Activated naive CD4-positive, alpha-beta T cell treated with anti-CD3 and anti-CD28 coated beads for 36 hours (primary cell): Measurements from ENCODE around the gene ZNF554. TPM values are rescaled to one million over a fixed set of nuclear protein-coding genes. Genes with fewer than 3 reads are reported as not detected.

ENCODE experiments used
- CTCF ChIA-PET: fragments of 350-600 bp; sonication (Branson Sonifier 250); formaldehyde crosslinking; loops from one replicate; lab custom pipeline; 2021; ENCODE audit warnings: antibody characterized with exemption; lab: Charles Lee
- DNase-seq: peaks from one replicate; pipeline ENCODE4 v3.0.0-alpha.2; 2020
- H3K27ac Mint-ChIP-seq: one replicate; pipeline ENCODE4 v1.8.0; 2021; ENCODE audit warnings: mild to moderate bottlenecking, mixed read lengths
- H3K27me3 Mint-ChIP-seq: one replicate; pipeline ENCODE4 v1.8.0; 2021; ENCODE audit warnings: low read depth, mixed read lengths
- H3K36me3 Mint-ChIP-seq: one replicate; pipeline ENCODE4 v1.8.0; 2021; ENCODE audit warnings: low read depth, mixed read lengths
- H3K4me1 Mint-ChIP-seq: one replicate; pipeline ENCODE4 v1.8.0; 2021; ENCODE audit warnings: low read depth, mixed read lengths
- H3K4me3 Mint-ChIP-seq: one replicate; pipeline ENCODE4 v1.8.0; 2021; ENCODE audit warnings: mild to moderate bottlenecking, moderate library complexity, mixed read lengths
- H3K9me3 Mint-ChIP-seq: one replicate; pipeline ENCODE4 v1.8.0; 2021; ENCODE audit warnings: mixed read lengths
- intact Hi-C: fragments of 100-400 bp; cut with micrococcal nuclease; formaldehyde crosslinking; loops from one replicate; pipeline ENCODE4 v1.15.1; 2023
- total RNA-seq, 2 experiments: library from RNA; stranded (reverse); gene quantifications; one replicate each; pipeline ENCODE4 v1.2.3, GENCODE V29; 2021

Gene ZNF554
- total RNA-seq, 2 experiments from 2014 or later: 1.2 to 1.4 TPM

- CTCF ChIA-PET: interaction anchor here (0.9 to 1.0 kb wide), 2 partner anchors 18 to 30 kb away, joined by 4 read pairs; partner anchors contain the start of gene ZNF554
- no peaks in the 10 kb centered on the region for H3K27me3 Mint-ChIP-seq
Measured at GRCh38 chr19:2850256-2850925, 30.7 kb downstream of the ZNF554 start.

GRCh38 chr19:2852598-2852997 lies 32.9 kb downstream of the ZNF554 start:
- CTCF ChIA-PET: interaction anchor here (1.1 kb wide), 1 partner anchor 11 kb away, joined by 4 read pairs; the partner anchor contains the start of gene ZNF555
- H3K9me3 Mint-ChIP-seq: peaks cover 50% of the 10 kb centered on the region
- H3K27ac Mint-ChIP-seq: no peak overlapping the region
- H3K27me3 Mint-ChIP-seq: no peaks in the 10 kb centered on the region
- DNase-seq: no peak
- intact Hi-C loops: loop anchor here (5.0 kb wide), 1 partner anchor 50 kb away; the partner anchor contains the start of gene ZNF57
- no peak overlapping the region for H3K4me3 Mint-ChIP-seq
- peaks cover 50% of the 10 kb centered on the region for H3K36me3 Mint-ChIP-seq
- peaks cover 29% of the 10 kb centered on the region for H3K4me1 Mint-ChIP-seq

More at GRCh38 chr19:2850256-2850925, 30.7 kb downstream of the ZNF554 start:
- peaks cover 48% of the 10 kb centered on the region for H3K9me3 Mint-ChIP-seq
- H3K4me1 Mint-ChIP-seq: peaks cover 13% of the 10 kb centered on the region
- no peak overlapping the region for H3K4me3 Mint-ChIP-seq
- no peak for DNase-seq
- H3K36me3 Mint-ChIP-seq: peaks cover 57% of the 10 kb centered on the region
- intact Hi-C loops: loop anchor here (5.0 kb wide), 1 partner anchor 52 kb away; the partner anchor contains the start of gene ZNF57
- peak overlapping the region; percentile 43 for H3K27ac Mint-ChIP-seq

DNA sequence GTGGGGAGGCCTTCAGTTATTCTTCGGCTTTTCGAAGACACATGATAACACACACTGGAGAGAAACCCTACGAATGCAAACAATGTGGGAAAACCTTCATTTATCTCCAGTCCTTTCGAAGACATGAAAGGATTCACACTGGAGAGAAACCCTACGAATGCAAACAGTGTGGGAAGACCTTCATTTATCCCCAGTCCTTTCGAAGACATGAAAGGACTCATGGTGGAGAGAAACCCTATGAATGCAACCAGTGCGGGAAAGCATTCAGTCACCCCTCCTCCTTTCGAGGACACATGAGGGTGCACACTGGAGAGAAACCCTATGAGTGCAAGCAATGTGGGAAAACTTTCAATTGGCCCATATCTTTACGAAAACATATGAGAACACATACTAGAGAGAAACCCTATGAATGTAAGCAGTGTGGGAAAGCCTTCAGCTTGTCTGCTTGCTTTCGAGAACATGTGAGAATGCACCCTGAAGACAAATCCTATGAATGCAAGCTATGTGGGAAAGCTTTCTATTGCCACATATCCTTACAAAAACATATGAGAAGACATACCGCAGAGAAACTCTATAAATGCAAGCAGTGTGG lies 33.4 kb downstream of the ZNF554 start:
- CTCF ChIA-PET: interaction anchor here (1.1 kb wide), 1 partner anchor 12 kb away, joined by 4 read pairs; the partner anchor contains the start of gene ZNF555
- no peak for DNase-seq
- Mint-ChIP-seq H3K36me3 (peaks cover 49% of the 10 kb centered on the region), H3K27ac (no peak overlapping the region), H3K9me3 (peaks cover 50% of the 10 kb centered on the region), H3K4me3 (no peak overlapping the region), H3K27me3 (no peaks in the 10 kb centered on the region), H3K4me1 (peaks cover 32% of the 10 kb centered on the region)
- intact Hi-C loops: loop anchor here (5.0 kb wide), 1 partner anchor 49 kb away; the partner anchor contains the start of gene ZNF57

DNA sequence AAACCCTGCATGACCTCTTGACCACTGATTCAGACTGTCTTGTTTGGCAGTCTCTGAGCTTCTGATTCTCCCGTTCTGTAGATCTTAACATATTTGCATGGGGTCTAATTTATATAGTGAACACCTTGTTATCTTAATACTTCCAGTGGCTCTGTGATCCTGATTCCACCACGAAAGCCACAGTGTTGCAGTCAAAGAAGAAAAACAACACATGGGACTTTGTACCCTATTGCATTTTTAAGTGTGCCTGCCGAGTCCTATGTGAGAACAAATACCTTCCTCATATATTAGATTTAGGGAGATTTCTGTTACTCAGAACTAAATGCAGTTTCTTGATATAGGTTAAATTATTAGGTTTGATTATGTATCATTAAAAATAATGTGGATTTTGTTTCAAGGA lies 35.2 kb downstream of the ZNF554 start:
- no peaks in the 10 kb centered on the region for H3K27me3 Mint-ChIP-seq
- H3K4me1 Mint-ChIP-seq: peaks cover 34% of the 10 kb centered on the region
- intact Hi-C loops: loop anchor here (5.0 kb wide), 1 partner anchor 47 kb away; the partner anchor contains the start of gene ZNF57
- H3K4me3 Mint-ChIP-seq: no peak overlapping the region
- CTCF ChIA-PET: no interaction called here
- H3K9me3 Mint-ChIP-seq: peaks cover 50% of the 10 kb centered on the region
- no peak for DNase-seq
- peaks cover 51% of the 10 kb centered on the region for H3K36me3 Mint-ChIP-seq
- no peak overlapping the region for H3K27ac Mint-ChIP-seq

GRCh38 chr19:2856457-2857050 lies 36.9 kb downstream of the ZNF554 start:
- CTCF ChIA-PET: interaction anchor here (1.0 to 1.2 kb wide), 3 partner anchors 15 to 74 kb away, joined by 3 to 6 read pairs (median 3); partner anchors contain the start of genes SGTA and ZNF555
- Mint-ChIP-seq H3K36me3 (peaks cover 38% of the 10 kb centered on the region), H3K4me1 (peaks cover 23% of the 10 kb centered on the region), H3K27me3 (no peaks in the 10 kb centered on the region), H3K9me3 (peaks cover 37% of the 10 kb centered on the region), H3K4me3 (no peak overlapping the region), H3K27ac (peak overlapping the region; percentile 57)
- DNase-seq: peak; percentile 52
- intact Hi-C loops: loop anchor here (1.0 kb wide), 1 partner anchor 15 kb away; the partner anchor contains the start of gene ZNF555

- Mint-ChIP-seq H3K27me3 (no peaks in the 10 kb centered on the region), H3K36me3 (peaks cover 15% of the 10 kb centered on the region), H3K27ac (no peak overlapping the region), H3K9me3 (peaks cover 16% of the 10 kb centered on the region), H3K4me3 (no peak overlapping the region), H3K4me1 (peaks cover 23% of the 10 kb centered on the region)
- no peak for DNase-seq
- CTCF ChIA-PET: interaction anchor here (0.8 kb wide), 1 partner anchor 14 kb away, joined by 3 read pairs; no protein-coding TSS in a partner anchor
- intact Hi-C loops: no loop called here
Measured at GRCh38 chr19:2858864-2859263, 39.2 kb downstream of the ZNF554 start.

- H3K27me3 Mint-ChIP-seq: no peaks in the 10 kb centered on the region
- no peak overlapping the region for H3K4me3 Mint-ChIP-seq
- no peak overlapping the region for H3K27ac Mint-ChIP-seq
- no peak for DNase-seq
- no peaks in the 10 kb centered on the region for H3K36me3 Mint-ChIP-seq
- CTCF ChIA-PET: no interaction called here
- no peaks in the 10 kb centered on the region for H3K4me1 Mint-ChIP-seq
- H3K9me3 Mint-ChIP-seq: peaks cover 2% of the 10 kb centered on the region
- intact Hi-C loops: no loop called here
Measured at GRCh38 chr19:2863816-2864215, 44.1 kb downstream of the ZNF554 start.

DNA sequence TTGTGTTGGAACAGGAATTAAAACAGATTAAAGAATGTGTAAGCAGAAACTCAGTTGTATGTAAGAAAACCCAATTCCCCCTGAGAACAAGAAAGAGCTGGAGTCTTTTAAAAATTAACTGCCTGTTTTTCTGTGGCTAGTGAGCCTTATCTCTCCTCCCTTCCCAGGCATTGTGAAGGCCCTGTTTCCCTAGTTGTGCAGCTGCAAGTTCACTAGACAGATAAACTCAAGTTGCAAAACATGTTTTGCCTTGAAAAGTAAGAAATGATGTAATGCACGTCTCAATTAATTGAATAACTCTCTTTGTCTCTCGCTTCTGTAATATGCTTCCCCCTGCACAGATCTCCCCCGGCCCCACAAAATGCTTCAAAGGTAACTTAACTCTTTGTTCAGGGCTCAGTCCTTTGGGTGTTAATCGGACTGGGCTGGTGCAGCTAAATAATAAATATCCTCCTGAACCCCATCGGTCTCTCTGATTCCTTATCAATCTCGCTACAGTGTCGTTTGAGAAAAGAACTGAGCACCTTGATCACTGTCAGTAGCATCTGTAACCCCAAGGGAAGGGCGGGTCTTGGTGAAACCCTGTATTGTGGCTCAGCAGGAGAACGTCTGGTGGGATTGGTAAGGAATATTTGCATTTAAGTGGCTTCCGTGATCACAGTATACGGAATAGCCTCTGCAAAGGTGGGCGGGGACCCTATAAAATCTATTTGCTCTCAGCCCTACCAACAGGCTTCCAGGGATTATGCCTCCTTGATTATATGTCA lies 45.8 kb downstream of the ZNF554 start:
- Mint-ChIP-seq H3K9me3 (no peaks in the 10 kb centered on the region), H3K27ac (no peak overlapping the region), H3K27me3 (no peaks in the 10 kb centered on the region), H3K36me3 (no peaks in the 10 kb centered on the region), H3K4me1 (no peaks in the 10 kb centered on the region), H3K4me3 (no peak overlapping the region)
- DNase-seq: no peak
- intact Hi-C loops: no loop called here
- CTCF ChIA-PET: interaction anchor here (1.0 kb wide), 1 partner anchor 22 kb away, joined by 3 read pairs; no protein-coding TSS in a partner anchor

DNA sequence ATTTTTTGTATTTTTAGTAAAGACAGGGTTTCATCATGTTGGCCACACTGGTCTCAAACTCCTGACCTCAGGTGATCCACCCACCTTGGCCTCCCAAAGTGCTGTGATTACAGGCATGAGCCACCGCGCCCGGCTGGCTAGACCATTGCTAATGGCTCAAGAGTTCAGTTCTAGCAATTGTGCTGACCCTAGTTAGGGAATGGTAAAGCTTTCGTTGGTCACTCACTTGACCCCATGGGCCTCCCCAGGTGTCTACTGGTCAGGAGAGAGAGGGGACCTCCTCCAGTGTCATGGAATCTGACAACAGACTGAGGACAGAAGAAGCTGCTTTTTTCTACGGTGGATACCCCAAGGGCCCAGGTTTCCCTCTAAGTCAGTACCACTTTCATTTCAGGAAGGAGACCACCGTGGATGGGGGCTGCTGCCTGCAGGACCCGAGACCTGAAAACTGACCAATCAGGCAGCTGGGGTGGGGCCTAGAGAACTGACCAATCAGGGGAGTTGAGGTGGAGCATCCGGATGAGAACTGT lies 46.9 kb downstream of the ZNF554 start:
- H3K9me3 Mint-ChIP-seq: no peaks in the 10 kb centered on the region
- no peak overlapping the region for H3K4me3 Mint-ChIP-seq
- CTCF ChIA-PET: interaction anchor here (0.5 to 0.7 kb wide), 3 partner anchors 28 to 218 kb away, joined by 3 to 4 read pairs (median 3); no protein-coding TSS in a partner anchor
- H3K36me3 Mint-ChIP-seq: no peaks in the 10 kb centered on the region
- DNase-seq: no peak
- H3K4me1 Mint-ChIP-seq: no peaks in the 10 kb centered on the region
- no peaks in the 10 kb centered on the region for H3K27me3 Mint-ChIP-seq
- H3K27ac Mint-ChIP-seq: no peak overlapping the region
- intact Hi-C loops: no loop called here

- CTCF ChIA-PET: interaction anchor here (0.5 to 0.7 kb wide), 2 partner anchors 29 to 219 kb away, joined by 3 to 4 read pairs; no protein-coding TSS in a partner anchor
- Mint-ChIP-seq H3K36me3 (no peaks in the 10 kb centered on the region), H3K4me1 (no peaks in the 10 kb centered on the region), H3K9me3 (no peaks in the 10 kb centered on the region), H3K4me3 (no peak within 1 kb of the TSS), H3K27ac (no peak within 1 kb of the TSS), H3K27me3 (no peaks in the 10 kb centered on the region)
- DNase-seq: no peak
- intact Hi-C loops: no loop called here
Measured at GRCh38 chr19:2867025-2867991, 47.6 kb downstream of the ZNF554 start, which contains the start of gene ZNF556. TSS of gene ZNF556 (plus strand) at chr19:2867335. CDS start at chr19:2867422, 87 bp downstream.
